Osteocyte (in vitro differentiated cells): ENCODE data around the gene TDRD6. TPM values are rescaled to one million over a fixed set of nuclear protein-coding genes. Genes with fewer than 3 reads are reported as not detected.

Experiments
- DNase-seq: peaks from one replicate; pipeline ENCODE4 v3.0.0; 2021; ENCODE audit warnings: mixed read lengths; ENCODE audit not compliant: unreplicated experiment; ENCODE audit errors: extremely low spot score
- H3K27ac Mint-ChIP-seq: one replicate; pipeline ENCODE4 v1.8.0; 2021; ENCODE audit warnings: mild to moderate bottlenecking, mixed read lengths; ENCODE audit not compliant: unreplicated experiment
- H3K27me3 Mint-ChIP-seq: one replicate; pipeline ENCODE4 v1.8.0; 2021; ENCODE audit warnings: mixed read lengths; ENCODE audit not compliant: unreplicated experiment
- H3K36me3 Mint-ChIP-seq: one replicate; pipeline ENCODE4 v1.8.0; 2021; ENCODE audit warnings: mixed read lengths; ENCODE audit not compliant: unreplicated experiment
- H3K4me1 Mint-ChIP-seq: one replicate; pipeline ENCODE4 v1.8.0; 2021; ENCODE audit warnings: mixed read lengths; ENCODE audit not compliant: unreplicated experiment
- H3K4me3 Mint-ChIP-seq: one replicate; pipeline ENCODE4 v1.8.0; 2021; ENCODE audit warnings: mild to moderate bottlenecking, moderate library complexity, mixed read lengths; ENCODE audit not compliant: unreplicated experiment
- H3K9me3 Mint-ChIP-seq: one replicate; pipeline ENCODE4 v1.8.0; 2021; ENCODE audit warnings: mixed read lengths; ENCODE audit not compliant: unreplicated experiment
- CTCF ChIP-seq: fragments of 200-600 bp; sonication (generic); IDR thresholded peaks from 2 replicates; pipeline ENCODE4 v1.5.0; 2021; ENCODE audit warnings: antibody characterized with exemption, mild to moderate bottlenecking, moderate library complexity
- total RNA-seq: library from RNA; stranded (reverse); gene quantifications from 2 replicates; pipeline ENCODE4 v1.2.1, GENCODE V29; 2021

TDRD6 gene
- total RNA-seq, 1 donor from 2014 or later, result 0.03 TPM

GRCh38 chr6:46648869-46649492 is 38.7 kb upstream of the TDRD6 start:
- no peaks in the 10 kb centered on the region for H3K36me3 Mint-ChIP-seq
- peaks cover 55% of the 10 kb centered on the region for H3K27me3 Mint-ChIP-seq
- no peak for TF ChIP-seq CTCF
- H3K4me3 Mint-ChIP-seq, result no peak overlapping the region
- peaks cover 12% of the 10 kb centered on the region for H3K4me1 Mint-ChIP-seq
- no peak for DNase-seq
- H3K9me3 Mint-ChIP-seq, result peaks cover 11% of the 10 kb centered on the region
- H3K27ac Mint-ChIP-seq, result no peak overlapping the region

- H3K36me3 Mint-ChIP-seq, result peaks cover 2% of the 10 kb centered on the region
- H3K27me3 Mint-ChIP-seq, result peaks cover 52% of the 10 kb centered on the region
- H3K27ac Mint-ChIP-seq, result no peak overlapping the region
- DNase-seq, result no peak
- H3K4me3 Mint-ChIP-seq, result no peak overlapping the region
- no peaks in the 10 kb centered on the region for H3K9me3 Mint-ChIP-seq
- H3K4me1 Mint-ChIP-seq, result peaks cover 12% of the 10 kb centered on the region
- TF ChIP-seq CTCF, result no peak
Observed at GRCh38 chr6:46651006-46651405, 36.7 kb upstream of the TDRD6 start.

GRCh38 chr6:46651816-46652215 is 35.9 kb upstream of the TDRD6 start:
- Mint-ChIP-seq H3K27me3 (peaks cover 44% of the 10 kb centered on the region), H3K36me3 (peaks cover 2% of the 10 kb centered on the region), H3K4me1 (peaks cover 12% of the 10 kb centered on the region), H3K9me3 (no peaks in the 10 kb centered on the region), H3K4me3 (peak overlapping the region; percentile 86), H3K27ac (no peak overlapping the region)
- TF ChIP-seq CTCF, result no peak
- DNase-seq, result no peak

- Mint-ChIP-seq H3K27ac (no peak overlapping the region), H3K9me3 (no peaks in the 10 kb centered on the region), H3K36me3 (peaks cover 2% of the 10 kb centered on the region), H3K27me3 (peaks cover 41% of the 10 kb centered on the region), H3K4me3 (peak overlapping the region; percentile 86), H3K4me1 (peaks cover 12% of the 10 kb centered on the region)
- DNase-seq, result no peak
- no peak for TF ChIP-seq CTCF
Observed at GRCh38 chr6:46652232-46652602, 35.5 kb upstream of the TDRD6 start.

GRCh38 chr6:46652603-46653438 is 34.9 kb upstream of the TDRD6 start, which contains the start of the genes CYP39A1 and SLC25A27:
Gene CYP39A1, minus strand, starts transcription at chr6:46652818. Its CDS starts 236 bp downstream, at chr6:46652582.
Gene SLC25A27, plus strand, starts transcription at chr6:46652975. Its CDS starts 218 bp downstream, at chr6:46653193.
- Mint-ChIP-seq H3K27me3 (peaks cover 38% of the 10 kb centered on the region), H3K9me3 (no peaks in the 10 kb centered on the region), H3K27ac (peak within 1 kb of the TSS; percentile 53), H3K4me3 (peak within 1 kb of the TSS; percentile 86), H3K4me1 (peaks cover 12% of the 10 kb centered on the region), H3K36me3 (peaks cover 2% of the 10 kb centered on the region)
- TF ChIP-seq CTCF, result no peak
- DNase-seq, result peak; percentile 93
